Measurements from ENCODE around the gene TTC23L.
"Not testable (repeated sequence)": the region's sequence is repeated elsewhere in the genome, so short reads cannot be mapped to it uniquely, and the experiment has no call there.

Gene TTC23L

GRCh38 chr5:34919077-34919476, 80.1 kb downstream of the TTC23L start:
- H3K4me2 ChIP-seq (ENCODE audit: low read depth, low read length, poor library complexity, severe bottlenecking): peak overlapping the region; percentile 99
- H3K9ac ChIP-seq (ENCODE audit: low read depth, low read length, poor library complexity, severe bottlenecking): peak overlapping the region; percentile 36
- H3K4me1 ChIP-seq (ENCODE audit: insufficient read depth, low read length, poor library complexity, severe bottlenecking): peaks cover 42% of the 10 kb centered on the region
- no peak overlapping the region for H2AFZ ChIP-seq (ENCODE audit: low read length)
- peaks cover 45% of the 10 kb centered on the region for H3K36me3 ChIP-seq (ENCODE audit: insufficient read depth, low read length)
- no peaks in the 10 kb centered on the region for H3K9me3 ChIP-seq (ENCODE audit: insufficient read depth, low read depth, low read length)
- TF ChIP-seq EZH2phosphoT487 (IDR thresholded peaks at IDR 0.05; ENCODE audit: borderline replicate concordance): no peak
- TF ChIP-seq CTCF (conservative IDR thresholded peaks at IDR 0.05; ENCODE audit: low read length): peak; percentile 27; the same call in 1 of the 2 replicates
- no peaks in the 10 kb centered on the region for H3K27me3 ChIP-seq (ENCODE audit: insufficient read depth, low read length, poor library complexity, severe bottlenecking)
- H3K4me3 ChIP-seq (ENCODE audit: low read length, poor library complexity, severe bottlenecking): peak overlapping the region; percentile 97
- peaks cover 63% of the 10 kb centered on the region for H4K20me1 ChIP-seq (ENCODE audit: insufficient read depth, low read length, poor library complexity, severe bottlenecking)
- H3K79me2 ChIP-seq (ENCODE audit: insufficient read depth, low read length): peaks cover 84% of the 10 kb centered on the region
- H3K9me2 ChIP-seq (replicated peaks; ENCODE audit: low read depth, low read length): no peaks in the 10 kb centered on the region
- H3F3A ChIP-seq (ENCODE audit: low read depth): peaks cover 4% of the 10 kb centered on the region; the same call in 1 of the 2 replicates

- not testable (repeated sequence) for H3K4me3 ChIP-seq (ENCODE audit: low read length, poor library complexity, severe bottlenecking); H3K9me2 ChIP-seq (replicated peaks; ENCODE audit: low read depth, low read length); H3K27me3 ChIP-seq (ENCODE audit: insufficient read depth, low read length, poor library complexity, severe bottlenecking); H3F3A ChIP-seq (ENCODE audit: low read depth); H2AFZ ChIP-seq (ENCODE audit: low read length); H3K9ac ChIP-seq (ENCODE audit: low read depth, low read length, poor library complexity, severe bottlenecking); H3K9me3 ChIP-seq (ENCODE audit: insufficient read depth, low read depth, low read length)
- Histone ChIP-seq H3K4me2 (ENCODE audit: low read depth, low read length, poor library complexity, severe bottlenecking) (peak overlapping the region; percentile 9), H4K20me1 (ENCODE audit: insufficient read depth, low read length, poor library complexity, severe bottlenecking) (peaks cover 33% of the 10 kb centered on the region), H3K4me1 (ENCODE audit: insufficient read depth, low read length, poor library complexity, severe bottlenecking) (peaks cover 22% of the 10 kb centered on the region), H3K36me3 (ENCODE audit: insufficient read depth, low read length) (peaks cover 70% of the 10 kb centered on the region), H3K79me2 (ENCODE audit: insufficient read depth, low read length) (peaks cover 51% of the 10 kb centered on the region)
Measured at GRCh38 chr5:34923256-34923655, 84.3 kb downstream of the TTC23L start.

- H3K9ac ChIP-seq (ENCODE audit: low read depth, low read length, poor library complexity, severe bottlenecking): no peak overlapping the region
- no peak overlapping the region for H3K4me3 ChIP-seq (ENCODE audit: low read length, poor library complexity, severe bottlenecking)
- H3K9me2 ChIP-seq (replicated peaks; ENCODE audit: low read depth, low read length): no peaks in the 10 kb centered on the region
- H3K9me3 ChIP-seq (ENCODE audit: insufficient read depth, low read depth, low read length): no peaks in the 10 kb centered on the region
- peaks cover 45% of the 10 kb centered on the region for H3K79me2 ChIP-seq (ENCODE audit: insufficient read depth, low read length)
- H3K36me3 ChIP-seq (ENCODE audit: insufficient read depth, low read length): peaks cover 70% of the 10 kb centered on the region
- H3K4me2 ChIP-seq (ENCODE audit: low read depth, low read length, poor library complexity, severe bottlenecking): peak overlapping the region; percentile 9
- H4K20me1 ChIP-seq (ENCODE audit: insufficient read depth, low read length, poor library complexity, severe bottlenecking): peaks cover 28% of the 10 kb centered on the region
- no peak overlapping the region for H2AFZ ChIP-seq (ENCODE audit: low read length)
- H3K4me1 ChIP-seq (ENCODE audit: insufficient read depth, low read length, poor library complexity, severe bottlenecking): peaks cover 16% of the 10 kb centered on the region
- no peaks in the 10 kb centered on the region for H3K27me3 ChIP-seq (ENCODE audit: insufficient read depth, low read length, poor library complexity, severe bottlenecking)
- peaks cover 9% of the 10 kb centered on the region for H3F3A ChIP-seq (ENCODE audit: low read depth)
- TF ChIP-seq CTCF (conservative IDR thresholded peaks at IDR 0.05; ENCODE audit: low read length): no peak
- no peak for TF ChIP-seq EZH2phosphoT487 (IDR thresholded peaks at IDR 0.05; ENCODE audit: borderline replicate concordance)
Measured at GRCh38 chr5:34923694-34924461, 84.9 kb downstream of the TTC23L start.

- Histone ChIP-seq H3K27me3 (ENCODE audit: insufficient read depth, low read length, poor library complexity, severe bottlenecking) (no peaks in the 10 kb centered on the region), H3K79me2 (ENCODE audit: insufficient read depth, low read length) (peaks cover 40% of the 10 kb centered on the region), H3K4me2 (ENCODE audit: low read depth, low read length, poor library complexity, severe bottlenecking) (no peak overlapping the region), H3K4me3 (ENCODE audit: low read length, poor library complexity, severe bottlenecking) (no peak overlapping the region), H4K20me1 (ENCODE audit: insufficient read depth, low read length, poor library complexity, severe bottlenecking) (peaks cover 22% of the 10 kb centered on the region), H2AFZ (ENCODE audit: low read length) (no peak overlapping the region), H3K9ac (ENCODE audit: low read depth, low read length, poor library complexity, severe bottlenecking) (no peak overlapping the region), H3K36me3 (ENCODE audit: insufficient read depth, low read length) (peaks cover 69% of the 10 kb centered on the region), H3F3A (ENCODE audit: low read depth) (peaks cover 9% of the 10 kb centered on the region), H3K4me1 (ENCODE audit: insufficient read depth, low read length, poor library complexity, severe bottlenecking) (peaks cover 14% of the 10 kb centered on the region), H3K9me2 (replicated peaks; ENCODE audit: low read depth, low read length) (no peaks in the 10 kb centered on the region), H3K9me3 (ENCODE audit: insufficient read depth, low read depth, low read length) (no peaks in the 10 kb centered on the region)
- TF ChIP-seq EZH2phosphoT487 (IDR thresholded peaks at IDR 0.05; ENCODE audit: borderline replicate concordance) (no peak), CTCF (conservative IDR thresholded peaks at IDR 0.05; ENCODE audit: low read length) (no peak)
Measured at GRCh38 chr5:34924462-34924765, 85.5 kb downstream of the TTC23L start.
